ENCODE results near the gene RHOC. TPM values are rescaled to one million over a fixed set of nuclear protein-coding genes. Genes with fewer than 3 reads are reported as not detected.
"Not testable (repeated sequence)": the region's sequence is repeated elsewhere in the genome, so short reads cannot be mapped to it uniquely, and the experiment has no call there.

RHOC gene
- total and polyA plus RNA-seq, 3 donors from 2014 or later = 191 to 294 (median 225) TPM

- no peaks in the 10 kb centered on the region for H3K9me3 ChIP-seq
- no peak for DNase-seq
- WGBS, 2 donors = 72 to 100% methylated on average over 1 to 2 of the region's 2 CpGs
- no peaks in the 10 kb centered on the region for H3K27me3 ChIP-seq
- H3K4me3 ChIP-seq = no peak overlapping the region
- TF ChIP-seq POLR2A (IDR thresholded peaks at IDR 0.05) (no peak), CTCF (IDR thresholded peaks at IDR 0.05) (no peak)
- H3K36me3 ChIP-seq (ENCODE audit: low read depth, missing control alignments) = no peaks in the 10 kb centered on the region
- H3K27ac ChIP-seq = no peak overlapping the region
- peaks cover 9% of the 10 kb centered on the region for H3K4me1 ChIP-seq
- intact Hi-C loops (cut with DNase I; ENCODE audit: low total_unique reads) = no loop called here
Measured at GRCh38 chr1:112727716-112728115, 20.8 kb upstream of the RHOC start.

GRCh38 chr1:112724240-112724639, 17.3 kb upstream of the RHOC start:
- H3K27ac ChIP-seq; DNase-seq; H3K9me3 ChIP-seq; H3K4me3 ChIP-seq; intact Hi-C loops (cut with DNase I; ENCODE audit: low total_unique reads); H3K36me3 ChIP-seq (ENCODE audit: low read depth, missing control alignments); H3K27me3 ChIP-seq: not testable (repeated sequence)
- H3K4me1 ChIP-seq = peaks cover 16% of the 10 kb centered on the region
- WGBS, 2 donors = 90 to 97% methylated on average over 2 to 4 of the region's 4 CpGs

- peaks cover 20% of the 10 kb centered on the region for H3K4me1 ChIP-seq
- no peak overlapping the region for H3K27ac ChIP-seq
- WGBS, 2 donors = 78 to 84% methylated on average over 8 of the region's 8 CpGs
- TF ChIP-seq POLR2A (IDR thresholded peaks at IDR 0.05) (no peak), CTCF (IDR thresholded peaks at IDR 0.05) (no peak)
- no peaks in the 10 kb centered on the region for H3K9me3 ChIP-seq
- H3K4me3 ChIP-seq = no peak overlapping the region
- H3K36me3 ChIP-seq (ENCODE audit: low read depth, missing control alignments) = no peaks in the 10 kb centered on the region
- intact Hi-C loops (cut with DNase I; ENCODE audit: low total_unique reads) = no loop called here
- no peaks in the 10 kb centered on the region for H3K27me3 ChIP-seq
- no peak for DNase-seq
Measured at GRCh38 chr1:112723511-112723839, 16.5 kb upstream of the RHOC start.

- WGBS, 2 donors = 7 to 14% methylated on average over 6 to 35 of the region's 35 CpGs
- intact Hi-C loops (cut with DNase I; ENCODE audit: low total_unique reads) = no loop called here
- no peak for TF ChIP-seq POLR2A (IDR thresholded peaks at IDR 0.05)
- TF ChIP-seq CTCF (IDR thresholded peaks at IDR 0.05) = no peak
- Histone ChIP-seq H3K4me3 (peak overlapping the region; percentile 9 to 36), H3K4me1 (peaks cover 21% of the 10 kb centered on the region), H3K27me3 (no peaks in the 10 kb centered on the region), H3K36me3 (ENCODE audit: low read depth, missing control alignments) (no peaks in the 10 kb centered on the region), H3K9me3 (no peaks in the 10 kb centered on the region), H3K27ac (no peak overlapping the region)
- DNase-seq = no peak
Measured at GRCh38 chr1:112722601-112723510, 15.9 kb upstream of the RHOC start.

GRCh38 chr1:112721966-112722524, 15.1 kb upstream of the RHOC start:
- intact Hi-C loops (cut with DNase I; ENCODE audit: low total_unique reads) = no loop called here

GRCh38 chr1:112721294-112721693, 14.4 kb upstream of the RHOC start:
- H3K4me3 ChIP-seq; H3K36me3 ChIP-seq (ENCODE audit: low read depth, missing control alignments); H3K27me3 ChIP-seq; DNase-seq; H3K9me3 ChIP-seq; intact Hi-C loops (cut with DNase I; ENCODE audit: low total_unique reads); H3K27ac ChIP-seq: not testable (repeated sequence)
- H3K4me1 ChIP-seq = peaks cover 21% of the 10 kb centered on the region
- WGBS, 2 donors = 93 to 95% methylated on average over 2 of the region's 2 CpGs

More at GRCh38 chr1:112721966-112722524, 15.1 kb upstream of the RHOC start:
- DNase-seq = no peak
- peaks cover 21% of the 10 kb centered on the region for H3K4me1 ChIP-seq
- no peaks in the 10 kb centered on the region for H3K27me3 ChIP-seq
- no peak overlapping the region for H3K27ac ChIP-seq
- no peaks in the 10 kb centered on the region for H3K36me3 ChIP-seq (ENCODE audit: low read depth, missing control alignments)
- H3K9me3 ChIP-seq = no peaks in the 10 kb centered on the region
- TF ChIP-seq CTCF (IDR thresholded peaks at IDR 0.05) (no peak), POLR2A (IDR thresholded peaks at IDR 0.05) (no peak)
- WGBS, 2 donors = 48 to 55% methylated on average over 5 to 8 of the region's 10 CpGs
- no peak overlapping the region for H3K4me3 ChIP-seq
